HPDE6-E6E7 (cell line): Measurements from ENCODE around the gene MSI2.
A peak's percentile ranks its signal among the peaks of the same experiment; 100 is the strongest.

Experiments used
- DNase-seq: peaks from one replicate; pipeline ENCODE4 v3.0.0; 2011; ENCODE audit warnings: missing footprints; ENCODE audit errors: extremely low spot score

MSI2 gene

GRCh38 chr17:57554826-57555635 lies 298.7 kb downstream of the MSI2 start:
- DNase-seq: no peak

DNA sequence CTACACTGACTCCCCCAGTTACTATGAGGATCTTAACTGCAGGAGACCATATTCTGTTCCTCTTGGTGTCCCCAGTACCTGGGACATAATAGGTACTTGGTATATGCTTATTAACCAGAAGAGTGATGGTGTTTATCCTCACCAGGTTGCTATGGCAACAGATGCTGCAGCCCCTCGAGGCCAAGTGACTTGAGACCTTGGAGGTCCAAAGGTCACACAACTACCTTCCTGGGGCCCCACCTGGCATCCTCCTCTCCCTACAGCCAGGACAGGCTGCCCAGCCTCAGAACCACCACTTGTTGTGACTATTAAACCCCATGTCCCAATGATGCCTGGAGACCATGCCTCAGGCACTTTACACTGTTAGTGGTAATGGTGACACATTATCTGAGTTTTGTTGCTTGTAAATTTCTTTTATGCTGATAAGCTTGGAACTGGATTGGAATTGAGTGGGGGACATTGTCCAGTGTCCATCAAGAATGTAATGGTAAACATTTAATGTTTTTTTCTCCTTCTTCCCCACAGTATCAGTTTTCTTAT lies 299.4 kb downstream of the MSI2 start:
- DNase-seq: no peak

- no peak for DNase-seq
These were observed 300.0 kb downstream of the MSI2 start for GRCh38 chr17:57556320-57556719.

DNA sequence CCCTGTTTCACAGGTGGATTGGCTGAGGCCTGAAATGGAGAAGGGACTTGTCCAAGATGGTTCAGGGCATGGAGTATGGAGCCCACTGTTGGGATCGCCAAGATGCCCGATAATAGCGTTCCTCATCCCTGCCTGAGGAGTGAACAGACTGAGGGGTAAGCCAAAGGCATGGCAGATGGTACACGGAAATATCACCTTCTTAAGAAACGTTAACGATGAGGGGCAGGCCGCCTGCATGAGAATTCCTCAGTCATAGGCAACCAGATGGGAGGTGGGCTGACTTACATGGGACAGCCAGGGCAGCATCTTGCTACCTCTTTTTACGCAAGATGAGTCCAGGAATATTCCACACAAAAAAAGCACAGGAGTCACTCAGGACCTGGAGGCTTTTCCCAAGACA lies 300.7 kb downstream of the MSI2 start:
- DNase-seq: no peak

GRCh38 chr17:57557416-57557815 lies 301.1 kb downstream of the MSI2 start:
- no peak for DNase-seq

- peak; percentile 59 for DNase-seq
These were observed 301.7 kb downstream of the MSI2 start for GRCh38 chr17:57557834-57558681.

DNA sequence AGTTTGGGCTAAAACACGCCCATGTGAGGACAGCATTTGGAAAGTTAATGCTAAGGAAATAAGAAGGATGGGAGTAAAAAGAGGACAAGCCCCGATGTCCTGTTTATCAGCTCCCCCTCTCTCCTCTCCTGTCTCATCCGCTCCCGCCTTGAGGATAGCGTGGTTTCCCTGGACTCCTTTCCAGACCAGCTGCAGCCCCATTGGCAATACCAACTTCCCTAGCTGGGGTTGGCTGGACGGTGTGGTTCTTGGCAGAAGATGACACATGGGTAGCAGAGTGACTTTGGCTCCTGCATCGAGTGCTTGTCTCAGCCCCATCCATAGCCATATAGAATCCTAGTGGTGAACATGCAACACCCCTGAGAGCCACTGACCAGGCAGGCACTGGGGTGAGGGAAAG lies 302.9 kb downstream of the MSI2 start:
- no peak for DNase-seq

GRCh38 chr17:57559634-57560318 lies 303.5 kb downstream of the MSI2 start:
- DNase-seq: no peak

GRCh38 chr17:57560319-57560705 lies 304.0 kb downstream of the MSI2 start:
- no peak for DNase-seq

- DNase-seq: no peak
These were observed 304.9 kb downstream of the MSI2 start for GRCh38 chr17:57561072-57561861.

DNA sequence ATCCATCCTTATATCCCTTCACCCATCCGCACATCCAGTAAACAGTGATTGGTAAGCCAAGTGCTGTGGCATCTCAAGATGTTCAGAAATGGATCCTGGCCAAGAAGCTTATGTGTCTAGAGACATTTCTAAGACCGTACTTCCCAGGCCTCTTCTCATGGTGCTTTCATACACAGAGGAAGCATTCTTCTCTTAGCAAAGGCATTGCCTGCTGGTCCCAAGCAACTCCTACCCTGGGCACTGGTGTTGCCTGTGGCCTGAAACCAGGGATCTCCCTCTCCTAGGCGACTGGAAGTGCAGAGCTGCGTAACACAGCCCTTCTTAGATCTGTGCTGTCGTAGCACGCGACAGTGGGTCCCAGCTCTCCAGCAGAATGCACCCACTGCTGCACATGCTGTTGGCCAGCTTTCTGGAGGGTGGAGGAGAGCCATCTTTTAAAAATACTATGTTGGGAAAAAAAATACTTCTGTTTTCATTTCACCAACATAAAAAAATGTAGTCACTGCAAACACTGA lies 305.9 kb downstream of the MSI2 start:
- DNase-seq: no peak

- DNase-seq: no peak
These were observed 307.6 kb downstream of the MSI2 start for GRCh38 chr17:57563958-57564357.

GRCh38 chr17:57565176-57565575 lies 308.9 kb downstream of the MSI2 start:
- DNase-seq: no peak

- no peak for DNase-seq
These were observed 310.4 kb downstream of the MSI2 start for GRCh38 chr17:57566721-57567120.

DNA sequence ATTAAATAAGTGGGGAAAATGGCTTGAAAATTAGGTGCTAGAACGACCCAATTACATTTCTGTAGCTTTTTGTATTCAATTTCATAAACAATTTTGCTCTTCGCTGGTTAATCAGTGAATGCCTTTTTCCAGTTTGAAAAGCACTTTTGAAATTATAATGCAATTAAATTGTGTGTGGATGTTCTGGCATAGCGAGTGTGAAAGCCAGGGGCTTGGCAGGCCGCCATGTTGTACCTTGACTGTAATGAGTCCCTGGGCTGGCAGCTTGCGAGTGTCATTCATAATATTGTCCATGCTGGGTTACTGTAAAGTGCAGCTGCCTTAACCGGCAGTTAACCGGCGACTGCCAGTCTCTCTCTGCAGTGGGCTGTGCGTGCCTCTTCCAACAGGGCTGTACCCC lies 310.9 kb downstream of the MSI2 start:
- no peak for DNase-seq

- no peak for DNase-seq
These were observed 312.0 kb downstream of the MSI2 start for GRCh38 chr17:57568340-57568739.

DNA sequence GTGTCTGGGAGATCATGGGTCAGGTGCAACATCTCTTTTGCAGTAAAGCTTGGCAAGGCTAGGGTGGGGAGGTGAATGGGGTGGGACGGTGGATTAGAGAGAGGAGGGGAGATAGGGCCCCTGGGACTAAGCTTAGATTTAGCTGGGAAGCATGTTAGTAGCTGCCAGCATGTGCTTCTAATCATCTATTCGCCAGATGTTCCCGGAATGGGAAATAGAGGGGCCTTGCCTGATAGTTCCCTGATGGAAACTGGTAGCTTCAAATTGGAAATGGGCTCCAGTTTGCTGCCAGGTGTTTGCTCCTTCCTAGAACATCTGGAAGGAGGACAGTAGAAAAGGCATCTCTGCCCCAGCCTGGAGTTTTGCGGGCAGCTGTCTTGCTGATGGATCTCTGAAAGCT lies 312.7 kb downstream of the MSI2 start:
- DNase-seq: no peak

DNA sequence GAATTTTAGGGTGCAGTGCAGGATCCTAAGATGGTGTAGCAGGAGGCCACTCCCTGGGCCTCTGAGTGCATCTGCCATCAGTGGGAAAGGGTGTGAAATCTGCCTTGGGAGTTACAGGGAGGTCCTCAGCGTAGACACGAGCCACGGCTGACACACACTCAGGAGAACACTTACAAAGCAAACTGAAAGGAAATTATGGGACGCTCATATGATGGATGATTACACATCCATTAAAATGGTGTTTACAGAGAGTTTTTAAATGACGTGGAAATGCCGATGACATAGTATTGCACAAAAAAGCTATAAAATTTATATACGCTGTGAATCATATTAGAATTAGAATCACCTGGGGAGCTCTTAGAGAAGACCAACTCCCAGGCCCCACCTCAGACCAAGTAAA lies 313.5 kb downstream of the MSI2 start:
- no peak for DNase-seq

DNA sequence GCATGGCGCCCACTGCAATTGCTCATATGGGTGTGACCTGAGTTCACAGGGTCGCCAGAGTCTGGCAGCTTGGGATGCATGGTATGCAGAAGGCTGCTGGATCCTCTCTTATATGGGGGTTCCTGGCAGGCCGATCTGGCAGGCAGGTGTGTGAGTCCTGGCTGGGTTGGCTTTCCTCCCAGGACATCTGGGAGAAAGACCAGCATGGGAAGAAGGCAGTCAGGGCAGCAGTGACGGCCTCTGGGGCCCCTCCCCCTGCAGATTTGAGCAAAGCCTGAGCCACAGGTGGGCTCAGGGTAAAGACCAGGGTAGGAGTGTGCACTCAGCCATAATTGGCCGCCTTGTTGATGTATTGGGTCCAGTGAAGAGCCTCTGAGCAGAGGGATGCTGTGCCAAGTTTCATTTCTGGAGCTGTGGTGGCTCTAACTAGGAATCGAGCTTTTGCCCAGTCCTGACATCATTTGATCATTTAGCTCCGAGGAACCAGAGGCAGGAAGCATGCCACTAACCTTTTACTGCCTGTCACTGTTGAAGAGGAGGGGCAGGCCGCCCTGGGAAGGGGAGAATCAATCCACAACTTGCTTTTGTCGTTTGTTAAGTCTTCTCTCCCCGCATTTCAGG lies 314.5 kb downstream of the MSI2 start:
- DNase-seq: no peak

- DNase-seq: no peak
These were observed 315.7 kb downstream of the MSI2 start for GRCh38 chr17:57572062-57572461.

DNA sequence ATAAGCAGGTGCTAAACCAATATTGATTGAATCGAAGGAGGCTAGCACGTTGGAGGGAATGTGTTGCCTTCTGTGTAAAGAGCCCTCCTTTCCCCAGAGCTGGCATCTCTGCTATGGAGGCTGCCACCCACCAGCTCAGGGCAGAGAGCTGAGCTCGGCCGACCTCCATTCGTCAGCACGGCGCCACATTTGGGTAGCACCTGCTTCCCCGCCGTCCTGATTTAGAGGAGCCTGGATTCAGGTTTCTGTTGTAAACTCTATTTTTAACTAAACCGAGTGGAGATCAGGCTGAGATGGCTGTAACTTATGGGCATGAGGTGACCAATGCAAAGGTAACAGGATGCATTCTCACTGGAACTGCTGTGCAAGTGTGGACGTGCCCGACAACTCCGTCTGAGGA lies 316.3 kb downstream of the MSI2 start:
- no peak for DNase-seq
